ENCODE measurements around the gene PLSCR2. TPM values are rescaled to one million over a fixed set of nuclear protein-coding genes. Genes with fewer than 3 reads are reported as not detected.

Gene PLSCR2
- total and polyA plus RNA-seq, 2 of the 8 experiments (the other 6 are each of a cell fraction or from before 2014, with no cell fraction given) = not detected

DNA sequence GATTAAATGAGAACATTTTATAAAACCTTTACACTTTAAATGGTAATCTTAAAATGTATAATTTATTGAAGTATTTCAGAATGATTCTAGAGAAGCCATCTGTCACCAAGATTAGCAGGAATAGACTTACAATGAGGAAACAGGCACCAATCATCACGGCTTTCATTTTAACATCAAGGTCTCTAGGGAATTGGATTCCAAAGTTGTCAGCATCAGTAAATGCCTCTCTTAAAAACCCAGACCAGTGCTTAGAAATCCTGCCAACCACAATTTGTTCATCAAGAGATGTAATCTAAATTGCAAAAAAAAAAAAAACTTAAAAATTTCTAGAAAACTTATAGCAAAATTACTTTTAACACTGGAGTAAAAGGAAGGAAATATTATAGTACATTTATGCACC lies 20.3 kb downstream of the PLSCR2 start:
- H4K5ac ChIP-seq (ENCODE audit: insufficient read length, low read depth, low read length) = no peak overlapping the region
- no peaks in the 10 kb centered on the region for H3K79me1 ChIP-seq (ENCODE audit: low read depth, low read length)
- no peaks in the 10 kb centered on the region for H3K9me3 ChIP-seq (ENCODE audit: insufficient read depth in 2 of 2, low read depth in 1 of 2, low read length in 1 of 2)
- no peak overlapping the region for H2BK15ac ChIP-seq (ENCODE audit: low read length)
- H2BK120ac ChIP-seq (replicated peaks; ENCODE audit: low read depth, low read length) = no peak overlapping the region
- ChIA-PET CTCF (ENCODE audit: partially characterized antibody) (interaction anchor here (0.6 to 1.4 kb wide), 2 partner anchors 14 to 1789 kb away, joined by 3 read pairs; no protein-coding TSS in a partner anchor), POLR2A (ENCODE audit: partially characterized antibody) (no interaction called here)
- H4K91ac ChIP-seq (replicated peaks; ENCODE audit: insufficient read length, low read length) = no peak overlapping the region
- no peak overlapping the region for H3K4ac ChIP-seq (replicated peaks; ENCODE audit: insufficient read length, low read depth, low read length)
- H4K20me1 ChIP-seq (replicated peaks in 1 of 2; ENCODE audit: control insufficient read depth in 1 of 2, insufficient read depth in 2 of 2, low read length in 2 of 2) = no peaks in the 10 kb centered on the region
- no peak overlapping the region for H3K9ac ChIP-seq (replicated peaks in 1 of 4; ENCODE audit: extremely low read depth in 1 of 4, low read depth in 3 of 4, low read length in 3 of 4)
- H3K18ac ChIP-seq (ENCODE audit: extremely low read depth, low read length) = no peak overlapping the region
- no peak overlapping the region for H3K23ac ChIP-seq (ENCODE audit: insufficient read length)
- H3K79me2 ChIP-seq (ENCODE audit: control insufficient read depth in 1 of 2, insufficient read depth in 2 of 2, low read length in 2 of 2) = no peaks in the 10 kb centered on the region
- DNase-seq (ENCODE audit: low read depth in 1 of 2, low spot score in 2 of 2) (no peak), FAIRE-seq (no peak)
- H2AFZ ChIP-seq (ENCODE audit: low read length) = no peak overlapping the region
- H2BK20ac ChIP-seq (ENCODE audit: low read length) = no peak overlapping the region
- no peak overlapping the region for H2AK5ac ChIP-seq (ENCODE audit: low read depth, low read length)
- no peak overlapping the region for H3K4me2 ChIP-seq (ENCODE audit: insufficient read depth in 1 of 2, low read depth in 2 of 2, low read length in 2 of 2)
- 100% methylated on average over 1 of the region's 1 CpG; no CpG with 5 or more reads in 1 of the 2 experiments for WGBS, 2 experiments (ENCODE audit: extremely low coverage in 1 of 2, insufficient coverage in 1 of 2, insufficient read length in 1 of 2, insufficient replicate concordance in 2 of 2, low coverage in 1 of 2, low lambda C conversion rate in 2 of 2, missing lambda C conversion rate in 1 of 2)
- no peak overlapping the region for H3K56ac ChIP-seq (replicated peaks; ENCODE audit: insufficient read length, low read depth, low read length)
- H3K27me3 ChIP-seq (replicated peaks in 1 of 4; ENCODE audit: control insufficient read depth in 3 of 4, extremely low read depth in 1 of 4, insufficient read depth in 3 of 4, low read length in 3 of 4) = no peaks in the 10 kb centered on the region
- no peaks in the 10 kb centered on the region for H3K4me1 ChIP-seq (replicated peaks in 1 of 4; ENCODE audit: control insufficient read depth in 3 of 4, insufficient read depth in 4 of 4, low read length in 3 of 4)
- no peak overlapping the region for H2BK5ac ChIP-seq (ENCODE audit: low read depth, low read length)
- H3K27ac ChIP-seq (ENCODE audit: low read depth, low read length) = no peak overlapping the region
- no peak overlapping the region for H3K4me3 ChIP-seq (ENCODE audit: extremely low read depth in 1 of 4, insufficient read depth in 2 of 4, low read depth in 3 of 4, low read length in 4 of 4)
- no peak overlapping the region for H3K14ac ChIP-seq (ENCODE audit: insufficient read length)
- no peak overlapping the region for H4K8ac ChIP-seq (ENCODE audit: extremely low read depth, insufficient read depth, low read length)
- H3K23me2 ChIP-seq (ENCODE audit: low read depth, low read length) = no peaks in the 10 kb centered on the region
- H3K36me3 ChIP-seq (ENCODE audit: control insufficient read depth in 2 of 4, insufficient read depth in 4 of 4, low read length in 3 of 4) = no peaks in the 10 kb centered on the region
- no peak overlapping the region for H2BK12ac ChIP-seq (ENCODE audit: low read depth, low read length)
